Measurements from ENCODE around the gene LGI1.
"Not testable (repeated sequence)": the region's sequence is repeated elsewhere in the genome, so short reads cannot be mapped to it uniquely, and the experiment has no call there.

The LGI1 gene

DNA sequence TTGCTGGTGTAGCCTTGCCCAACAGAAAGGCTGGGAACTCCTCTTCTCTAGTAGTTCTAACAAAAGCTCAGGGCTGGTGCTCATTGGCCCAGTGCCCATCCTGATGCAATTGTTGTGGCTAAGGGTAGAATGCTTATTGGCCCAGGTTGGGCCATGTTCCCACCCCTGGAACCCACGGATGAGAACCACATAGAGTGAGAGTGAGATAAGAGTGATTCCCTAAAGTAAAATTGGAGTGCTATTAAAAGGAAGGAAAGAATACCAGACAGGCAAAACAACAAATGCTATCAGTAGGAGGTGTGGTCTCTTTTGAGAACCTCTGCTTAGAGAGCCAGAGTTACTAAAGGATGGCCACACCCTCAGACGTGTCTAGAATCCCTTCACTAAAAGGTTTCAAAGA, 49.2 kb downstream of the LGI1 start:
- no peaks in the 10 kb centered on the region for H3K4me1 ChIP-seq (ENCODE audit: insufficient read depth, low read length)
- H3K9ac ChIP-seq (ENCODE audit: low read depth, low read length), result no peak overlapping the region
- no peaks in the 10 kb centered on the region for H3K36me3 ChIP-seq (ENCODE audit: insufficient read depth, low read length)
- no peaks in the 10 kb centered on the region for H3K9me3 ChIP-seq (ENCODE audit: control insufficient read depth, insufficient read depth, low read length)

DNA sequence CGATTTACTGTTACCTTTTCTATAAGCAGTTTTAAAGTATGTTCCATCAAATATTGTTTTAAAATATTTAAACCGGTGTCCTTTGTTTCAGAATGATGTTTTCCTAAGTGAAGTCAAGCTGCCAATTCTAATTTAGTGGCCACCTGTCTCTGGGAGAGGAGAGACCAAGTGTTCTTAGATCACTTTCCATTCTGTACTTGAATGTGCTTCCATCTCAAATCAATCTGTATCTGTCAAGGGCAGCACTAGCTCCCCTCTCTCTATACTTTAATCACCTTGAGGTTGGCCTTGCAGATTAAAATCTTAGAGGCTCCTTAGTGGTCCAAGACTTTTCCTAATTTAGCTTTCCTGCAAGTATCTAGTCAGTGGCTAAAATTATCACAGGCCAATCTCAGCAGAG, 49.6 kb downstream of the LGI1 start:
- H3K4me1 ChIP-seq (ENCODE audit: insufficient read depth, low read length), result no peaks in the 10 kb centered on the region
- H3K9ac ChIP-seq (ENCODE audit: low read depth, low read length), result no peak overlapping the region

DNA sequence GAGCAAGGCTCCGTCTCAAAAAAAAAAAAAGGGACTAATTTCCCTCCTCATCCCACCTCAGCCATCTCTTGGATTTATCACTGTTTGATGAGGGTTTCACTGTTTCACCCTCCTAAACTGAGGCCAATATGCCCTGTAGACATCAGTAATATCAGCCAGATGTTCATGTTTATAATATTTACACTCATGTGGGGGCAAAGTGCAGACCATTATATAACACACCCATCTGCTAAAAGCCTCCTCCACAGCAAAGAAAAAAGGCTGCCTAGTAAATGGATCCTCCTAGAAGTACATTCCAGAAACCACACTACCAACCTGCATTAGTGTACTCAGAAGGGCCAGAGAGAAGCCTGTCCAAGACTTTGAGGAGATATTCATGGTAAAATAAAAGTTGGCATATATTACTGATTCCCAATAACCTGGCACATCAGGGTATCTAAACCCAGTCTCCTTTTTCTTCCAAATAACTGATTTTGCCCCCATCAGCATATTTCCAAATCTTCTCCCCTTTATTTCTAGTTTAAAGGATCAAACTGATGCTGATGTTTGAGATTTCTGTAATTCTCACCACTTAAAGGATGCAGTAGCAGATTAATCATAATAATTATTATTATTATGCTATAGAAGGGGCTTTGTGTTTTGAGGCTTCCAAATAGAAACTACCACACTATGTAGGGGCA, 55.1 kb downstream of the LGI1 start:
- Histone ChIP-seq H3K36me3 (ENCODE audit: insufficient read depth, low read length) (no peaks in the 10 kb centered on the region), H3K9me3 (ENCODE audit: control insufficient read depth, insufficient read depth, low read length) (no peaks in the 10 kb centered on the region), H3K9ac (ENCODE audit: low read depth, low read length) (no peak overlapping the region), H3K4me1 (ENCODE audit: insufficient read depth, low read length) (0 out of 2 replicates have a peak, but pooled peaks cover 4% of the 10 kb centered on the region)

More for the DNA sequence above, 49.6 kb downstream of the LGI1 start:
- Histone ChIP-seq H3K36me3 (ENCODE audit: insufficient read depth, low read length) (no peaks in the 10 kb centered on the region), H3K9me3 (ENCODE audit: control insufficient read depth, insufficient read depth, low read length) (no peaks in the 10 kb centered on the region)

DNA sequence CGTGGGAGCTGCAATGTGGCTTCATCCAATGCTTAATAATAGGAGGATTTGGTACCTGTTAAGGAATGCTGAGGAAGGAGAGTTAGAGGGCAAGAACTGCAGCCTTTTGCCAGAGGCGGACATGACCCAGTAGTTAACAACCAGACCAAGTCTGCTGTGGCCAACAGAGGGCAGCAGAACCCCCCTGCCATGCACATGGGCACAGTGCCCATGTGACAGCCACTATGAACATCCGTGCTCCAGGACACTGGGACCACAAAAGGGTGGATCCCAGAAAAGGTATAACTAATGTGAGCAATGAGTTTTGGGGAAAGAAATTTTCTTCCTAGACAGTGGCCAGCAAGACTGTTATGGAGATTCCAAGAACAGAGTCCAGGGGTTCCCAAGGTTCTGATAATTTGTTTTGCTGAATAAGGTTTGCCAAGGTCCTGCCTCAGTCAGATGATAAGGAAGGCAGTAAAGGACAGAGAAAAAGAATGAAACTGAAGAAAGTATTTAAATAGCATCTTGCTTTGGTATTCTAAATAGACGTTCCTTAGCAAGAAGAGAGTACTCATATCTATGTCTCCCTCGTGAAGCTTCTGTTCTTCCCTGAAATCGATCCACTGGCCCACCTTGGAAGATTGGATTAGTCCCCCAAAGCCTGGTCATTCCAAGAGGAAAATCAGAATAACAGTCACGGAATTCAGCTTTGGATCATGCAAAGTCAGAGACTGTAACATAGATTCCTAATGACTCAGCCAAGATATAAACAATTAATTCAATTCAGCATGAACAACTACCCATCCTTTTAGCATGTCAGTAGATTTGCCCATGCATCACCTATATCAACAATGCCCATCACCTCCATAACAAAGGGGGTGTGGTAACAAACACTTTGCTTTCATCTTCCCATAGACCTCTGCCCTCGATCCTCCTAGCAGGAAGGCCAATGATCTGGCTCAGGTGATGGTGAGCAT, 56.0 kb downstream of the LGI1 start:
- H3K4me1 ChIP-seq (ENCODE audit: insufficient read depth, low read length), result 0 out of 2 replicates have a peak, but pooled peaks cover 4% of the 10 kb centered on the region
- H3K9me3 ChIP-seq (ENCODE audit: control insufficient read depth, insufficient read depth, low read length), result no peaks in the 10 kb centered on the region
- no peaks in the 10 kb centered on the region for H3K36me3 ChIP-seq (ENCODE audit: insufficient read depth, low read length)
- no peak overlapping the region for H3K9ac ChIP-seq (ENCODE audit: low read depth, low read length)

DNA sequence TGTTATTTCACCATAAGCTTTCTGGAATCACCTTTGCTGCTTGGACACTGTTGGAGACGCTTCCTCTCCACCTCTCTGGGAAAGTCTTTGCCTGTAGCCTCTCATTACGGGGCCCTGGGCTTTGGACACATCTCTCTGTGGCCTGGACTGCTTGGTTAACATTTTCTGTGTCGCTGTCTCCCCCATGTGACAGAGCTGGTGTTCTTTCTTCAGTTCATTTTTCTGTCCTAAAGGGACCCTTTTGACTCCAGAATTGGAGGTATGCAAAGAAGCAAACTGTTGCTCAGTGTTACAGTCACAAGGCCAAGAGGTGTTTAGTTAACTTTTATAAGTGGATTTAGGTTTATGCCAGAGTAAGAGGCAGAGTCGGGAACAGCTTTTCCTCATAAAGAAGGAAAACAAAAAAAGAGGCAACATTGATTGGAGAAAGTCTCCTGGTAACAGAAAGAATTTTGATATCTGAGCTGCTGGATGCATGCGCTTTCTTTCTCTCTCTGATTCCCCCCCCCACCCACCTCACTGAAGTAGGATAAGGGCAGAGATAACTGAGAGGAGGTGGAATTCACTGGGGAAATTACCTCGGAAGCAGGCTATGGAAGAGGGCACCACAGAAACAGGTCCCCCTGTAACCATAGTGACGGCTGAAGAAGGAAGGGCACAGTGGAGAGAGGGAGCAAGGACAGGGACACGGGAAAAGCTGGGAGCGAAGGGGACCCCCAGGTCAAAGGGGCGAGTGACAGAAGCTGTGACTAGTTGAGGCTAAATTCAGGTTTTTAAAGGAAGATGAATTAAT, 57.8 kb downstream of the LGI1 start:
- Histone ChIP-seq H3K36me3 (ENCODE audit: insufficient read depth, low read length) (no peaks in the 10 kb centered on the region), H3K9me3 (ENCODE audit: control insufficient read depth, insufficient read depth, low read length) (no peaks in the 10 kb centered on the region), H3K4me1 (ENCODE audit: insufficient read depth, low read length) (0 out of 2 replicates have a peak, but pooled peaks cover 4% of the 10 kb centered on the region), H3K9ac (ENCODE audit: low read depth, low read length) (no peak overlapping the region)

DNA sequence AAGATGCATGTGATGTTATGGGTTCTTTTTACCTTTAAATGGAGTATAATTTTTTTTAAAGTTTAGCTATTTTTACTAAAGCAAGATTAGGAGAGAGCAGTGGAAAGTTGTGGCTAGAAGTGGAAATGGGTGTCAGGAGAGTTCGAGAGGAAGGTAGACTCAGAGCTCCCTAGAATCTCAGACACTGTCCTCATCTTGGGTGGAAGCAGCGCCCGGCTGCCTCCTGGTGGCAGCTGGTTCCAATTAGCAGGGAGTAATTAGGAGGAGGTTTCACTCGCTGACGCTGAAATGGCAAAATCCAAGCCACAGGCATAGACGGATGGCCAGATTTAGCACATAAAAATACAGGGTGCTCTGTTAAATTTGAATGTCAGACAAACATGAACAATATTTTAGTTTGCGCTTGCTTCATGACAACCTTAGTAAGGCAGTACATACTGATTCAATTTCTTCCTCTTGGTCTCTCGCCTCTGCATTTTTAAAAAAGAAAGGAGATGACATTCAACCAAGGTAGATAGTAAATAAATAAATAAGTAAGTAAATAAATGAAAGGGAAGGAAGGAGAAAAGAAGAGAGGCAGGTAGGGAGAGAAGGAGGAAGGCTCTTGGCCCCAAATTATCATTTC, 58.5 kb downstream of the LGI1 start:
- Histone ChIP-seq H3K36me3 (ENCODE audit: insufficient read depth, low read length) (no peaks in the 10 kb centered on the region), H3K9ac (ENCODE audit: low read depth, low read length) (no peak overlapping the region), H3K9me3 (ENCODE audit: control insufficient read depth, insufficient read depth, low read length) (no peaks in the 10 kb centered on the region), H3K4me1 (ENCODE audit: insufficient read depth, low read length) (0 out of 2 replicates have a peak, but pooled peaks cover 4% of the 10 kb centered on the region)

DNA sequence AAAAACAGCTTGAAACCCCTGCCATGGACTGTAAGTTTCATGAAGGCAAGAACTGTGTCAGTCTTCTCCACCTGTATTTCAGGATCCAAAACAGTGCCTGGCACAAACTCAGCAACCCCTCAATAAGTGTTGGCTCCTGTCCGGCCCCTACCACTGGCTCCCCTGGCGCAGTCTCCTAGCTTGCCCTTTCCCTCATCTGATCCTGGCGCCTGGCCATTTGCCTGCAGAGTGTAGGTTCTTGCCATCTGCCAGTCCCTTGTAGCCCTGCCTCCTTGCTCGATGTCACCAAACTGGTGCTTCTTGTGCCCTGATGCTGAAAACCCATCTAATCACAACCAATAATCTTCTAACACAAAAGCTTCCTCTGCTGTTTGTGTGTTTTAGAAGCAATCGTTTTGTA, 60.4 kb downstream of the LGI1 start:
- no peak overlapping the region for H3K9ac ChIP-seq (ENCODE audit: low read depth, low read length)
- H3K4me1 ChIP-seq (ENCODE audit: insufficient read depth, low read length), result 0 out of 2 replicates have a peak, but pooled peaks cover 4% of the 10 kb centered on the region
- no peaks in the 10 kb centered on the region for H3K36me3 ChIP-seq (ENCODE audit: insufficient read depth, low read length)

DNA sequence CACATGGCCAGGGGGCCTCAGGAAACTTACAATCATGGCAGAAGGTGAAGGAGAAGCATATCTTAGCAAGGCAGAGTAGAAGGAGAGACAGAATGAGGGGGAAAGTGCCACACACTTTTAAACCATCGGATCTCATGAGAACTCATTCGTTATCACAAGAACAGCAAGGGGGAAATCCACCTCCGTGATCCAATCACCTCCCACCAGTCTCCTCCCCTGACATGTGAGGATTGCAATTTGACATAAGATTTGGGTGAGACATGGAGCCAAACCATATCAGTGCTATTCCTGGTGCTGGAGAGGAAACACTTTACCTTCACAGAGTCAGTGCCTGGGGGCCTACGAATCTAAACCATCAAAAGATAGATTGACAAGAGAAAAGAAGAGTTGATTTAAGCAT, 61.8 kb downstream of the LGI1 start:
- no peak overlapping the region for H3K9ac ChIP-seq (ENCODE audit: low read depth, low read length)
- H3K9me3 ChIP-seq (ENCODE audit: control insufficient read depth, insufficient read depth, low read length), result no peaks in the 10 kb centered on the region
- no peaks in the 10 kb centered on the region for H3K36me3 ChIP-seq (ENCODE audit: insufficient read depth, low read length)
- H3K4me1 ChIP-seq (ENCODE audit: insufficient read depth, low read length), result 0 out of 2 replicates have a peak, but pooled peaks cover 4% of the 10 kb centered on the region

More for the DNA sequence above, 60.4 kb downstream of the LGI1 start:
- no peaks in the 10 kb centered on the region for H3K9me3 ChIP-seq (ENCODE audit: control insufficient read depth, insufficient read depth, low read length)

DNA sequence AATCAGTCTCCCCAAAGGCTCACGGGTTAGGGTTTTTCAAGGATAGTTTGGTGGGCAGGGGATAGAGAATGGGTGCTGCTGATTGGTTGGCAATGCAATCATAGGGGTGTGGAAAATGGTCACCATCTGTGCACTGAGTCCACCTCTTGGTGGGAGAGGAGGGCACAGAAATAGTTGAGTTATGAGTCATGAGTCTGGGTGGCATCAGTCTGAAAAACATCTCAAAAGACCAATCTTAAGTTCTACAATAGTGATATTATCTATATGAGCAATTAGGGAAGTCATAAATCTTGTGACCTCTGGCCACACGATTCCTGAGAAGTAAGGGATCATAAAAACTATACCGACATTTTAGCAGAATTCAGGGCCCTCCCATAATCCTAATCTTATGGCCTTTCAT, 62.7 kb downstream of the LGI1 start:
- H3K9ac ChIP-seq (ENCODE audit: low read depth, low read length), result no peak overlapping the region
- H3K4me1 ChIP-seq (ENCODE audit: insufficient read depth, low read length), result 0 out of 2 replicates have a peak, but pooled peaks cover 4% of the 10 kb centered on the region
- H3K9me3 ChIP-seq (ENCODE audit: control insufficient read depth, insufficient read depth, low read length), result no peaks in the 10 kb centered on the region
- H3K36me3 ChIP-seq (ENCODE audit: insufficient read depth, low read length), result no peaks in the 10 kb centered on the region

DNA sequence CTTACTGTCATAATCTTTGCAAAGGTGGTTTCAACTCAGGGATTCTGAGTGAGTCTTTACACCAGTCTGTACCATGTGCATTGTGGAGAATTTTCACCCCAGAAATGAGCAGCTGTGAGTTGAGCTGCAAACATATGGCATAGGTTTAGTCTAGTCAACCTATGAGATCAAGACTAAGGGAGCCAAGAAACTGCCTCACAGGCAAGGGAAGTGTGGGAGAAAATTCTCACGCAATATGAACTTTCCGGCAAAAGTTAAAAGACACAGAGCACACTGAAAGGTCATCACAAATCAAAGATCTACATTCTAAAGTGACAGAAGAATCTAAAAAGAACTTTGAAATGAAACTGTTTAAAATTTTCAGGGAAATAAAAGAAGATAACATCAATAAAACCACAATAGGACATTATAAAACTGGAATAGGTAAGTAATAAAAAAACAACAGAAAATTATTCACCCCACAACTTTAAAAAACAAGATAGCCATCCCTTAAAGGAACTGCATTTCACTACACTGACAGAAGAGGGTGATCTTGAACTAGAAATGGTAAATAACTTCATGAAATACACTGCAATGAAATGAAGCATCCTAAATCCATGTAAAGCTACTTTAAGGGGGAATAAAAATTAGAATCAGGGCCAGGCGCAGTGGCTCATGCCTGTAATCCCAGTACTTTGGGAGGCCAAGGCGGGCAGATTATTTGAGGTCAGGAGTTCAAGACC, 63.5 kb downstream of the LGI1 start:
- H3K4me1 ChIP-seq (ENCODE audit: insufficient read depth, low read length), result no peaks in the 10 kb centered on the region
- H3K36me3 ChIP-seq (ENCODE audit: insufficient read depth, low read length), result no peaks in the 10 kb centered on the region
- H3K9ac ChIP-seq (ENCODE audit: low read depth, low read length), result no peak overlapping the region
- H3K9me3 ChIP-seq (ENCODE audit: control insufficient read depth, insufficient read depth, low read length), result no peaks in the 10 kb centered on the region

DNA sequence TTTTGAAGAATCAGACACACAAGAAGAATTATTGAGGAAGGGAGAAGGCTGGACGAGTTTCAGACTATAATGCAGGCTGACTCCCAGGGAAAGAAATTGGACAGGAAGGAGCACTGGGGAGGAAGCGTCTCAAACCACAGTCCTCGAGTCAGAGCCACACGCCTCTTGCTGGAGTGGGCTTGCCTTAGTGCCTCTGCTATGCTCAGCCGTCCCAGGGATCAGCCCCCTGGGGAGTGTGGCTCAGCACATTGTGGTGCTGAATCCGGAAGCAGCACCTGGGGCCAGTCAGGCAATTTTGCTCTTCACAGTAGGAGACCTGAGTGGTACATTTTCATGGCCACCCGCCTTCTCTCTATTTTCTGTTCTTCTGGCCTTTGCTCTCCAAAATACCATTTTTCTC, 68.6 kb downstream of the LGI1 start:
- no peaks in the 10 kb centered on the region for H3K9me3 ChIP-seq (ENCODE audit: control insufficient read depth, insufficient read depth, low read length)
- no peaks in the 10 kb centered on the region for H3K36me3 ChIP-seq (ENCODE audit: insufficient read depth, low read length)
- H3K9ac ChIP-seq (ENCODE audit: low read depth, low read length), result no peak overlapping the region
- no peaks in the 10 kb centered on the region for H3K4me1 ChIP-seq (ENCODE audit: insufficient read depth, low read length)

DNA sequence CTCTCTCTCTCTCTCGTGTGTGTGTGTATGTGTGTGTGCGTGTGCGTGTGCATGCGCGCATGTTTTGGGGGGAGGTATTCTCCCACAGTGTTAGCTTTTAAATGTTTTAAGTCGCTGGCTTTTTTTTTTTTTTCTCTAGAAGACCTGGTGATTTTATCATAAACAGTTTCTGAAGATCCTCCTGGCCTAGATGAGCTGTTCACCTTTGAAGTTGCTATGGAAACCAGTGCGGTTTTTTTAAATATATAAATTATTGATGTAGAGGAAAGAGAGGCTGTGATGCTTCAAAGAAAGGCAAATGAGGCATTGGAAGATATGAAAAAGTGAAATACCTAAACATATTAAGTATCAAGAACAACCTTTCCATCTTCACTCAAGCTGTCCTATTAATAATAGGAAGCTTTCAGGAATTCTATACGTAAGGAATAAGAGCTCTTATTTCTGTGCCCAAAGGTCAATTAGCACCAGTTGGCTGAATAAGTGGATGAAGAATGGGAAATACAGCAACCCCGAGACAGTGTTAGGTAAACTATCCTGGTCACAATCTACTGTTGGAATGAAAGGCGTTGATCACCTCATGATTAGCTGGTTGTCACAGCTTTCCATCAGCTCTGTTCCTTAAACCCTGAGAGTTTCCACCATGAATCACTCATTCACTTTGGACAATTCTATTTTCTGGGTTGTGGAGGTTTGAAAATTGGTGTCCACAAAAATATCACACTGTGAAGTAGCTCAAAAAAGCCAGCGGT, 69.5 kb downstream of the LGI1 start:
- no peaks in the 10 kb centered on the region for H3K36me3 ChIP-seq (ENCODE audit: insufficient read depth, low read length)

DNA sequence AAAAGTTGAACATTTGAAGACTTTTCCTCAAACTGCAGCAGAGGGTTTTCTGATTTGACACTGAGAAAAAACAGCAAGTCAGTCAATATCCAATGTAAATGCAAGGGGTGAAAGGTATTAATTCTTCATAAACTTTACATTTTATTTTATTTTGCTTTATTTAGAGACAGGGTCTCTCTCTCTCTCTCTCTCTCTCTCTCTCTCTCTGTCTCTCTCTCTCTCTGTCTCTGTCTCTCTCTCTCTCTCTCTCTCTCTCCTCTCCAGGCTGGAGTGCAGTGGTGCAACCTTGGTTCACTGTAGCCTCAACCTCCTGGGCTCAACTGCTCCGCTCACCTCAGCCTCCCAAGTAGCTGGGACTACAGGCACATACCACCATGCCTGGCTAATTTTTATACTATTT, 73.3 kb downstream of the LGI1 start:
- not testable (repeated sequence) for H3K4me1 ChIP-seq (ENCODE audit: insufficient read depth, low read length); H3K9me3 ChIP-seq (ENCODE audit: control insufficient read depth, insufficient read depth, low read length); H3K36me3 ChIP-seq (ENCODE audit: insufficient read depth, low read length); H3K9ac ChIP-seq (ENCODE audit: low read depth, low read length)

More for the DNA sequence above, 69.5 kb downstream of the LGI1 start:
- no peaks in the 10 kb centered on the region for H3K4me1 ChIP-seq (ENCODE audit: insufficient read depth, low read length)
- no peak overlapping the region for H3K9ac ChIP-seq (ENCODE audit: low read depth, low read length)
- H3K9me3 ChIP-seq (ENCODE audit: control insufficient read depth, insufficient read depth, low read length), result no peaks in the 10 kb centered on the region
